ENCODE data around the gene TRPM7. TPM values are rescaled to one million over a fixed set of nuclear protein-coding genes. Genes with fewer than 3 reads are reported as not detected.
"Not testable (repeated sequence)": the region's sequence is repeated elsewhere in the genome, so short reads cannot be mapped to it uniquely, and the experiment has no call there.

Gene TRPM7
- total RNA-seq, 1 donor from 2014 or later: 41.2 TPM

DNA sequence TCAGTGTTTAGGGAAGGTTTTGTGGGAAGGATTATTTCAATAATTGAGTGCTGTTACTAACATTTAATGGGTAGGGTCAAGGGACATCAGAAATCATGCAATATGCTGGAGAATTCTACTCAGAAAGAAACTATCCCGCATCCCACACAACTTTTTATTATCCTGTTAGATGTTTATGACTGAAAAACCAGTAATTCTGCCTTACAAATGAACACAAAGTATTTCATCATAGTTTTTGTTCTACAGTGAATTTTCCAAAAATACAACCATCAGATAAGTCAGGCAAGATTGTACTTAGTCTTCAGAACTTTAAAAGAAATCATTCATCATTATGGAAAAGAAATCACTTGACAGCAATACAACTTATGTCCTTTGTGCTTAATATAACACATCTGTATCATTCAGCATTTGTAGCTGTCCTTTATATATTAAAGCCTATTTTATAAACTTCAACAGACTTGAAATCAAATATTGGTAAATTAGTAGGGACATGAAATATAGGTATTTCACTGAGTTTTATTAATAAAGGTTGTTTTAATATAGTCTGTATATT, 61.9 kb downstream of the TRPM7 start:
- no peak overlapping the region for H3K4me3 ChIP-seq (ENCODE audit: low read length in 3 of 3)
- H3K27me3 ChIP-seq (ENCODE audit: control insufficient read depth in 3 of 3, insufficient read depth in 3 of 3, low read length in 3 of 3): no peaks in the 10 kb centered on the region
- H3K9ac ChIP-seq (ENCODE audit: low read depth in 1 of 3, low read length in 3 of 3): no peak overlapping the region
- H3K9me3 ChIP-seq (ENCODE audit: control insufficient read depth in 3 of 3, low read length in 3 of 3): no peaks in the 10 kb centered on the region
- H3K4me1 ChIP-seq (ENCODE audit: control insufficient read depth in 3 of 3, insufficient read depth in 3 of 3, low read length in 3 of 3): no peaks in the 10 kb centered on the region
- H3K27ac ChIP-seq (ENCODE audit: low read depth, low read length): no peak overlapping the region
- peaks cover 0 to 37% (median 36%) of the 10 kb centered on the region in 3 donors for H3K36me3 ChIP-seq (ENCODE audit: control insufficient read depth in 3 of 3, insufficient read depth in 3 of 3, low read length in 3 of 3)

DNA sequence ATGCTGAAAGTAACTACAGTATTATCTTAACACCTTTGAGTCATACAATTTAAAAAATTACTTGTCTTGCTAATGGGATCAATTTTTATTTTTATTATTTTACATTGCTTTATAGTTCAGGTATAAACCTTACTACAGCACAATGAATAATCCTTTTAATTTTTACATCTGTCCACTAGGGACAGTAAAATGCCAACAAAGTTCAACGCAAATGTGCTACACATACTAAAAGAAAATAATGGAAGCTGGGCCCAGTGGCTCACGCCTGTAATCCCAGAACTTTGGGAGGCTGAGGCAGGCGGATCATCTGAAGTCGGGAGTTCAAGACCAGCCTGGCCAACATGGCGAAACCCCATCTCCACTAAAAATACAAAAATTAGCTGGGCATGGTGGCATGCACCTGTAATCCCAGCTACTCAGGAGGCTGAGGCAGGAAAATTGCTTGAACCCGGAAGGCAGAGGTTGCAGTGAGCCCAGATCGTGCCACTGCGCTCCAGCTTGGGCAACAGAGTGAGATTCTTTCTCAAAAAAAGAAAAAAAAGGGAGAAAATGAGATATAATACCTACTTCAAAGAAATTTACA, 64.1 kb downstream of the TRPM7 start:
- not testable (repeated sequence) for H3K4me3 ChIP-seq (ENCODE audit: low read length in 3 of 3); H3K9me3 ChIP-seq (ENCODE audit: control insufficient read depth in 3 of 3, low read length in 3 of 3); H3K9ac ChIP-seq (ENCODE audit: low read depth in 1 of 3, low read length in 3 of 3); H3K27me3 ChIP-seq (ENCODE audit: control insufficient read depth in 3 of 3, insufficient read depth in 3 of 3, low read length in 3 of 3); H3K4me1 ChIP-seq (ENCODE audit: control insufficient read depth in 3 of 3, insufficient read depth in 3 of 3, low read length in 3 of 3); H3K27ac ChIP-seq (ENCODE audit: low read depth, low read length)
- peaks cover 0 to 22% (median 18%) of the 10 kb centered on the region in 3 donors for H3K36me3 ChIP-seq (ENCODE audit: control insufficient read depth in 3 of 3, insufficient read depth in 3 of 3, low read length in 3 of 3)

DNA sequence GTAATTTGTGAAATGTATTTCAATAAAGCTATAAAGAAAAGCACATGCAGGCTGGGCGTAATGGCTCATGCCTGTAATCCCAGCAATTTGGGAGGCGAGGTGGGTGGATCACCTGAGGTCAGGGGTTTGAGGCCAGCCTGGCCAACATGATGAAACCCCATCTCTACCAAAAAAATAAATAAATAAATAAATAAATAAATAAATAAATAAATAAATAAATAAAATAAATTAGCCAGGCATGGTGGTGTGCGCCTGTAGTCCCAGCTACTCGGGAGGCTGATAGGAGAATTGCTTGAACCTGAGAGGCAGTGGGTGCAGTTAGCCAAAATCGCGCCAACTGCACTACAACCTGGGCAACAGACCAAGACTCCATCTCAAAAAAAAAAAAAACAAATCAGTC, 69.6 kb downstream of the TRPM7 start:
- H3K4me1 ChIP-seq (ENCODE audit: control insufficient read depth in 3 of 3, insufficient read depth in 3 of 3, low read length in 3 of 3); H3K27ac ChIP-seq (ENCODE audit: low read depth, low read length); H3K27me3 ChIP-seq (ENCODE audit: control insufficient read depth in 3 of 3, insufficient read depth in 3 of 3, low read length in 3 of 3); H3K9me3 ChIP-seq (ENCODE audit: control insufficient read depth in 3 of 3, low read length in 3 of 3); H3K4me3 ChIP-seq (ENCODE audit: low read length in 3 of 3); H3K9ac ChIP-seq (ENCODE audit: low read depth in 1 of 3, low read length in 3 of 3): not testable (repeated sequence)
- peaks cover 0 to 18% (median 15%) of the 10 kb centered on the region in 3 donors for H3K36me3 ChIP-seq (ENCODE audit: control insufficient read depth in 3 of 3, insufficient read depth in 3 of 3, low read length in 3 of 3)

DNA sequence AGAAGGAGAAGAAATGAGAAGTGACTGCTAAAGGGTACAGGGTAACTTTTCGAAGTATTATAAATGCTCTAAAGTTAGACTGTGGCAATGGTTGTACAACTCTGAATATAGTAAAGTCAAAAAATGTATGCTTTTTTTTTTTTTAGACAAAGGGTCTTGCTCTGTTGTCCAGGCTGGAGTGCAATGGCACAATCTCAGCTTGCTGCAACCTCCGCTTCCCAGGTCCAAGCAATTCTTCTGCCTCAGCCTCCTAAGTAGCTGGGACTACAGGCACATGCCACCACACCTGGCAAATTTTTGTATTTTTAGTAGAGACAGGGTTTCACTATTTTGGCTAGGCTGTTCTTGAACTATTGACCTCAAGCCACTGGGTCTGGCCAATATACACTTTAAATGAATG, 70.0 kb downstream of the TRPM7 start:
- H3K9me3 ChIP-seq (ENCODE audit: control insufficient read depth in 3 of 3, low read length in 3 of 3); H3K9ac ChIP-seq (ENCODE audit: low read depth in 1 of 3, low read length in 3 of 3); H3K27ac ChIP-seq (ENCODE audit: low read depth, low read length); H3K4me1 ChIP-seq (ENCODE audit: control insufficient read depth in 3 of 3, insufficient read depth in 3 of 3, low read length in 3 of 3); H3K4me3 ChIP-seq (ENCODE audit: low read length in 3 of 3); H3K27me3 ChIP-seq (ENCODE audit: control insufficient read depth in 3 of 3, insufficient read depth in 3 of 3, low read length in 3 of 3): not testable (repeated sequence)
- H3K36me3 ChIP-seq (ENCODE audit: control insufficient read depth in 3 of 3, insufficient read depth in 3 of 3, low read length in 3 of 3): peaks cover 0 to 19% (median 19%) of the 10 kb centered on the region in 3 donors

DNA sequence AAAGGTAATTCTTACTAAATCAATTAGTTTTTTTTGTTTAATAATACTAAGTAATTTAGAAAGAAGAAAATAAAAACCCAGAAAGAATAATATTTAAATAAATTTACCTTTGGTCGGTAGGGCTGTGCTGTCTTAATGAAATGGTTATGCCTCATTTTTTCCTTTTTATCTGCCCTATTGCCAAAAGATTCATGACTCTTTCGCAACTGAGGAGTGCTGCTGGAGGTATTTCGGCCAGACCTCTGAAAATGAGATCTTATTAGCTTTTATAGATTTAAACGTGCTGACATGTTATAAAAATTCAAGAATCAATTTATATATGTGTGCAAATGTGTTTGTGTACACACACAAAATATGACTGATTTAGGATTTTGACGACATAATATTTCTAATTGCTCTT, 73.0 kb downstream of the TRPM7 start:
- Histone ChIP-seq H3K36me3 (ENCODE audit: control insufficient read depth in 3 of 3, insufficient read depth in 3 of 3, low read length in 3 of 3) (peaks cover 4 to 33% (median 26%) of the 10 kb centered on the region in 3 donors), H3K27ac (ENCODE audit: low read depth, low read length) (no peak overlapping the region), H3K4me3 (ENCODE audit: low read length in 3 of 3) (no peak overlapping the region), H3K9me3 (ENCODE audit: control insufficient read depth in 3 of 3, low read length in 3 of 3) (no peaks in the 10 kb centered on the region), H3K27me3 (ENCODE audit: control insufficient read depth in 3 of 3, insufficient read depth in 3 of 3, low read length in 3 of 3) (no peaks in the 10 kb centered on the region), H3K4me1 (ENCODE audit: control insufficient read depth in 3 of 3, insufficient read depth in 3 of 3, low read length in 3 of 3) (no peaks in the 10 kb centered on the region), H3K9ac (ENCODE audit: low read depth in 1 of 3, low read length in 3 of 3) (no peak overlapping the region)

DNA sequence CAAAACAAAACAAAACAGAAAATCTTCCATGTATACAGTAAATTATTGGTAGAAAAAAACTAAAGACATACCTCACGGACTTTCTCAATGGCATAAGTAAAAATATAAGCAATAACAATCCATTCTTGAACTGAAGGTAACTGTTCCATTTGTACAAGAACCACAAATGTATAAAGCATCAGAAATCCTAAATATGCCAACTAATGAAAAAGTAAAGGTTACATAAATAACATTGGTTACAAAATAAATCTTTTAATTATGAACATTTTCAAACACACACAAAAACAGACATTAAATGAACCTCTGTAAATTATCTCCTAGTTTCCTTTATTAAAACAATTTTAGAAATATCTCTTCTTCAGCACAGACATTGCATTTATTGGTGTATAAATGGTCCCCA, 79.5 kb downstream of the TRPM7 start:
- peaks cover 6 to 45% (median 30%) of the 10 kb centered on the region in 3 donors for H3K36me3 ChIP-seq (ENCODE audit: control insufficient read depth in 3 of 3, insufficient read depth in 3 of 3, low read length in 3 of 3)

DNA sequence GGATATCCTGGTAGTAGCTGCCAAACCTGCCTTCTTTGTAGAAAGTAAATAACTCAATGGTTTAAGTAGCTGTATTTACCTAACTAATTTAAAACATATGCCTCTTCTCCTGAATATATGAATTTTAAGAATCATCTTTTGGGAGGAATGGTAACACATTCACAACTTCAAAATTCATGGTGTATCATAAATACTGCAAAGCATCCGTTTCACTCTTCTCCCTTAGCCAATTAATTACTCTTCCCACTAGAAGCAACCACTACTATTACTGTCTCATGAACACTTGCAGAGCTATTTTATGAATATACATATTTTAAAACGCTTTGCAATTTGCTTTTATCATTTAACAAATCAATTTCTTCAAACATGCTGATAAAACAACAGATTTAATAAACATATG, 81.1 kb downstream of the TRPM7 start:
- H3K4me1 ChIP-seq (ENCODE audit: control insufficient read depth in 3 of 3, insufficient read depth in 3 of 3, low read length in 3 of 3): no peaks in the 10 kb centered on the region
- H3K9ac ChIP-seq (ENCODE audit: low read depth in 1 of 3, low read length in 3 of 3): no peak overlapping the region
- no peaks in the 10 kb centered on the region for H3K9me3 ChIP-seq (ENCODE audit: control insufficient read depth in 3 of 3, low read length in 3 of 3)
- H3K27ac ChIP-seq (ENCODE audit: low read depth, low read length): no peak overlapping the region
- no peak overlapping the region for H3K4me3 ChIP-seq (ENCODE audit: low read length in 3 of 3)
- peaks cover 2 to 34% (median 21%) of the 10 kb centered on the region in 3 donors for H3K36me3 ChIP-seq (ENCODE audit: control insufficient read depth in 3 of 3, insufficient read depth in 3 of 3, low read length in 3 of 3)
- H3K27me3 ChIP-seq (ENCODE audit: control insufficient read depth in 3 of 3, insufficient read depth in 3 of 3, low read length in 3 of 3): no peaks in the 10 kb centered on the region

More for the DNA sequence above, 79.5 kb downstream of the TRPM7 start:
- no peaks in the 10 kb centered on the region for H3K27me3 ChIP-seq (ENCODE audit: control insufficient read depth in 3 of 3, insufficient read depth in 3 of 3, low read length in 3 of 3)
- no peaks in the 10 kb centered on the region for H3K4me1 ChIP-seq (ENCODE audit: control insufficient read depth in 3 of 3, insufficient read depth in 3 of 3, low read length in 3 of 3)
- no peak overlapping the region for H3K27ac ChIP-seq (ENCODE audit: low read depth, low read length)
- no peaks in the 10 kb centered on the region for H3K9me3 ChIP-seq (ENCODE audit: control insufficient read depth in 3 of 3, low read length in 3 of 3)
- no peak overlapping the region for H3K9ac ChIP-seq (ENCODE audit: low read depth in 1 of 3, low read length in 3 of 3)
- no peak overlapping the region for H3K4me3 ChIP-seq (ENCODE audit: low read length in 3 of 3)

DNA sequence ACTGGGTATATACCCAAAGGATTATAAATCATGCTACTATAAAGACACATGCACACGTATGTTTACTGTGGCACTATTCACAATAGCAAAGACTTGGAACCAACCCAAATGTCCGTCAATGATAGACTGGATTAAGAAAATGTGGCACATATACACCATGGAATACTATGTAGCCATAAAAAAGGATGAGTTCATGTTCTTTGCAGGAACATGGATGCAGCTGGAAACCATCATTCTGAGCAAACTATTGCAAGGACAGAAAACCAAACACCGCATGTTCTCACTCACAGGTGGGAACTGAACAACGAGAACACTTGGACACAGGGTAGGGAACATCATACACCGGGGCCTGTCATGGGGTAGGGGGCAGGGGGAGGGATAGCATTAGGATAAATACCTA, 84.6 kb downstream of the TRPM7 start:
- not testable (repeated sequence) for H3K4me3 ChIP-seq (ENCODE audit: low read length in 3 of 3); H3K4me1 ChIP-seq (ENCODE audit: control insufficient read depth in 3 of 3, insufficient read depth in 3 of 3, low read length in 3 of 3); H3K9me3 ChIP-seq (ENCODE audit: control insufficient read depth in 3 of 3, low read length in 3 of 3); H3K27me3 ChIP-seq (ENCODE audit: control insufficient read depth in 3 of 3, insufficient read depth in 3 of 3, low read length in 3 of 3); H3K27ac ChIP-seq (ENCODE audit: low read depth, low read length); H3K9ac ChIP-seq (ENCODE audit: low read depth in 1 of 3, low read length in 3 of 3)
- H3K36me3 ChIP-seq (ENCODE audit: control insufficient read depth in 3 of 3, insufficient read depth in 3 of 3, low read length in 3 of 3): peaks cover 5 to 23% (median 12%) of the 10 kb centered on the region in 3 donors

DNA sequence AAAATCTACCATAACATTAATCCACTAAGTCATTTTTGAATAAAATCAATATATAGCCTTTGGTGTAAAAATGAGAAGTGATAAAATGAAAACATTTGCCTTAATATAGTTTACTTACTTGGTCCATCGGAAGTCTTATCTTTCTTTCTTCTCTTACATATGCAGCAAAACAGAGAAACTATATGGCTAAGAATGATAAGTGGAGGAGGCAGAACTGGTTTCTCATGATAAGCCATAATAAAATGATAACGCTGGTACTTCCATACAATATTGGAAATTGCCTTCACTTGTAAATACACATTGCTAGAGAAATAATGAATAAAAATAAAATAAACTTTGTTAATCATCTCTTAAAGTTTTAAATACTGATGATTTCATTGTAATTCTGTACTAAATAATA, 92.3 kb downstream of the TRPM7 start:
- Histone ChIP-seq H3K9ac (ENCODE audit: low read depth in 1 of 3, low read length in 3 of 3) (no peak overlapping the region), H3K36me3 (ENCODE audit: control insufficient read depth in 3 of 3, insufficient read depth in 3 of 3, low read length in 3 of 3) (peaks cover 16 to 48% (median 37%) of the 10 kb centered on the region in 3 donors), H3K9me3 (ENCODE audit: control insufficient read depth in 3 of 3, low read length in 3 of 3) (no peaks in the 10 kb centered on the region), H3K4me1 (ENCODE audit: control insufficient read depth in 3 of 3, insufficient read depth in 3 of 3, low read length in 3 of 3) (no peaks in the 10 kb centered on the region), H3K27me3 (ENCODE audit: control insufficient read depth in 3 of 3, insufficient read depth in 3 of 3, low read length in 3 of 3) (no peaks in the 10 kb centered on the region), H3K4me3 (ENCODE audit: low read length in 3 of 3) (no peak overlapping the region), H3K27ac (ENCODE audit: low read depth, low read length) (no peak overlapping the region)

DNA sequence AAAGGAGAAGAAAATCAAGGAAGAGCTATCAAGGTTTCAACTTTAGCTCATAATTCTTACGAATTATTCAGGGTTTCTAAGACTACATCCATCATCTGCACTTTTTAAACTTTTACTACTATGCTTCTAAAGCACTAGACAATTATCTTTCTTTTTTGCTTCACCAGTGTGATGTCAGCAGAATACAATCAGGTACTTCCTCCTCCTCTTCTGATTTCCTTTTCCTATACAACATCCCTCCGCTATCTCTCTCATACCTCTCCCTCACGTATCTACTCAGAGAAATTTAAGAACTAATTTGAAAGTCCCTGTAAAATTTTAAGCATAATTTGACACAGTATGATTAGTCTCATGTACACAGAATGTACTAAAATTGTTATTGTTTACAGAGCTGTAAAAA, 92.8 kb downstream of the TRPM7 start:
- H3K4me1 ChIP-seq (ENCODE audit: control insufficient read depth in 3 of 3, insufficient read depth in 3 of 3, low read length in 3 of 3): no peaks in the 10 kb centered on the region
- H3K4me3 ChIP-seq (ENCODE audit: low read length in 3 of 3): no peak overlapping the region
- H3K9me3 ChIP-seq (ENCODE audit: control insufficient read depth in 3 of 3, low read length in 3 of 3): no peaks in the 10 kb centered on the region
- H3K9ac ChIP-seq (ENCODE audit: low read depth in 1 of 3, low read length in 3 of 3): no peak overlapping the region
- no peaks in the 10 kb centered on the region for H3K27me3 ChIP-seq (ENCODE audit: control insufficient read depth in 3 of 3, insufficient read depth in 3 of 3, low read length in 3 of 3)
- H3K36me3 ChIP-seq (ENCODE audit: control insufficient read depth in 3 of 3, insufficient read depth in 3 of 3, low read length in 3 of 3): peaks cover 16 to 48% (median 39%) of the 10 kb centered on the region in 3 donors
- H3K27ac ChIP-seq (ENCODE audit: low read depth, low read length): no peak overlapping the region
